Liver (tissue), 3 donors: Measurements from ENCODE around the gene TMEM117.

ENCODE experiments used
- JUND ChIP-seq, 2 donors: IDR thresholded peaks; 2 replicates each; pipeline ENCODE4 v1.6.1; 2016; ENCODE audit warnings: antibody characterized with exemption in 2 of 2
- MAX ChIP-seq: IDR thresholded peaks from 2 replicates; pipeline ENCODE4 v1.6.1; 2016; ENCODE audit warnings: antibody characterized with exemption
- RAD21 ChIP-seq, 2 donors: IDR thresholded peaks; 2 replicates each; pipeline ENCODE4 v1.6.1; 2016; ENCODE audit warnings: antibody characterized with exemption in 2 of 2, mild to moderate bottlenecking in 2 of 2
- REST ChIP-seq: IDR thresholded peaks from 2 replicates; pipeline ENCODE4 v1.6.1; 2016; ENCODE audit warnings: antibody characterized with exemption, mild to moderate bottlenecking
- SP1 ChIP-seq: IDR thresholded peaks from 2 replicates; pipeline ENCODE4 v1.6.1; 2018; ENCODE audit warnings: antibody characterized with exemption, mild to moderate bottlenecking
- TAF1 ChIP-seq: conservative IDR thresholded peaks from 2 replicates; pipeline ENCODE4 v1.6.1; 2016; ENCODE audit warnings: antibody characterized with exemption, mild to moderate bottlenecking
- YY1 ChIP-seq: IDR thresholded peaks from 2 replicates; pipeline ENCODE4 v1.6.1; 2016; ENCODE audit warnings: antibody characterized with exemption, mild to moderate bottlenecking
- TF ChIP-seq, protein P1 (sequence below): fragments of 150-350 bp; IDR thresholded peaks from 2 replicates; pipeline ENCODE4 v1.5.1; 2017; ENCODE audit warnings: improper control_type of control experiment, low read depth, low read length; ENCODE audit not compliant: missing input control
- TF ChIP-seq, protein P2 (sequence below): IDR thresholded peaks from 2 replicates; pipeline ENCODE4 v1.6.1; 2016; ENCODE audit warnings: antibody characterized with exemption
- donor health status: healthy.
- donor health status: healthy.

- no peak for TF ChIP-seq MAX
- TF ChIP-seq, protein P1, sequence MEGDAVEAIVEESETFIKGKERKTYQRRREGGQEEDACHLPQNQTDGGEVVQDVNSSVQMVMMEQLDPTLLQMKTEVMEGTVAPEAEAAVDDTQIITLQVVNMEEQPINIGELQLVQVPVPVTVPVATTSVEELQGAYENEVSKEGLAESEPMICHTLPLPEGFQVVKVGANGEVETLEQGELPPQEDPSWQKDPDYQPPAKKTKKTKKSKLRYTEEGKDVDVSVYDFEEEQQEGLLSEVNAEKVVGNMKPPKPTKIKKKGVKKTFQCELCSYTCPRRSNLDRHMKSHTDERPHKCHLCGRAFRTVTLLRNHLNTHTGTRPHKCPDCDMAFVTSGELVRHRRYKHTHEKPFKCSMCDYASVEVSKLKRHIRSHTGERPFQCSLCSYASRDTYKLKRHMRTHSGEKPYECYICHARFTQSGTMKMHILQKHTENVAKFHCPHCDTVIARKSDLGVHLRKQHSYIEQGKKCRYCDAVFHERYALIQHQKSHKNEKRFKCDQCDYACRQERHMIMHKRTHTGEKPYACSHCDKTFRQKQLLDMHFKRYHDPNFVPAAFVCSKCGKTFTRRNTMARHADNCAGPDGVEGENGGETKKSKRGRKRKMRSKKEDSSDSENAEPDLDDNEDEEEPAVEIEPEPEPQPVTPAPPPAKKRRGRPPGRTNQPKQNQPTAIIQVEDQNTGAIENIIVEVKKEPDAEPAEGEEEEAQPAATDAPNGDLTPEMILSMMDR = no peak
- no peak for TF ChIP-seq REST
- TF ChIP-seq YY1 = no peak
- no peak for TF ChIP-seq SP1
- TF ChIP-seq JUND (IDR thresholded peaks at IDR 0.05) = no peak
- no peak for TF ChIP-seq TAF1
- TF ChIP-seq, protein P2, sequence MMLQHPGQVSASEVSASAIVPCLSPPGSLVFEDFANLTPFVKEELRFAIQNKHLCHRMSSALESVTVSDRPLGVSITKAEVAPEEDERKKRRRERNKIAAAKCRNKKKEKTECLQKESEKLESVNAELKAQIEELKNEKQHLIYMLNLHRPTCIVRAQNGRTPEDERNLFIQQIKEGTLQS = no peak
- TF ChIP-seq RAD21 (IDR thresholded peaks at IDR 0.05) = no peak
These were observed 78.5 kb downstream of the TMEM117 start for GRCh38 chr12:43914391-43914790.
